Fibroblast of the conjunctiva (primary cell): ENCODE results near the gene MROH2A.

Experiments used
- DNase-seq: peaks from one replicate; pipeline ENCODE4 v3.0.0-alpha.2; 2010; ENCODE audit warnings: low read depth

MROH2A gene

DNA sequence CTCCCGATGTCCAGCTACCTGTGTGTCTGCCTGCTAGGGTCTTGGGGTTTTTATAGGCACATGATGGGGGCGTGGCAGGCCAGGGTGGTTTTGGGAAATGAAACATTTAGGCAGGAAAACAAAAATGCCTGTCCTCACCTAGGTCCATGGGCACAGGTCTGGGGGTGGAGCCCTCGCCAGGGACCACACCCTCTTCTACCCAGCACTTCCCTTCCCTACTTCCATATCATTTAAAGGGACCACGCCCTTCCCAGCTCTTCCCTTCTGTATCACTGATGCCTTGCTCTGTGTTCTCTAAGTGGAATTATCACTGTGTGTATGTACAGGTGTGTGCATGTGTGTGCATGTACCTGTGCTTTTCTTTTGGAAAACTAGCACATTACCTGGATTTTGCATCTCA lies 11.7 kb upstream of the MROH2A start:
- DNase-seq, result no peak

DNA sequence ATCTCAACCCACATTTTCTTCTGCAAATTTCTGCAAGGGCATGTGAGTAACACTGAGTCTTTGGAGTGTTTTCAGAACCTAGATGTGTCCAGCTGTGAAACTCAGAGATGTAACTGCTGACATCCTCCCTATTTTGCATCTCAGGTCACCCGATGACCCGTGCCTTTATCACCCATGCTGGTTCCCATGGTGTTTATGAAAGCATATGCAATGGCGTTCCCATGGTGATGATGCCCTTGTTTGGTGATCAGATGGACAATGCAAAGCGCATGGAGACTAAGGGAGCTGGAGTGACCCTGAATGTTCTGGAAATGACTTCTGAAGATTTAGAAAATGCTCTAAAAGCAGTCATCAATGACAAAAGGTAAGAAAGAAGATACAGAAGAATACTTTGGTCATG lies 10.1 kb upstream of the MROH2A start:
- DNase-seq, result no peak

DNA sequence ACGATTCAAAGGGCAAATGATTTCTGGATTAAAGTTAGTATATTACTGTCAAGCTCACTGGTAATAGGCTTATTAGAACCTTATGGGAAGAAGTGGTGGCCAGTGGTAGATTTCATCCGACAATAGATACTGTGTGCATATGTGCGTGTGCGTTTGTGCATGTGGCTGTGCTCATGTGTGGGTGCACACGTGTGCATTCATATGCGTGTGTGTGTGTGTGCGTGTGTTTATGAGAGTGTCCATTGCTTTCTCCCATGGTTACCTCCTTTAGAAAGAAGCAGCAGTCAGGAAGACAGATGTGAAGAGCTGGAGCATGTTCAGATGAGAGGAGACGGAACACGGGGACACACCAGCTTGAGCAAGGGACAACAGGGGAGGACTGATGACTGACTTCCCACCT lies 8.9 kb upstream of the MROH2A start:
- DNase-seq, result no peak

DNA sequence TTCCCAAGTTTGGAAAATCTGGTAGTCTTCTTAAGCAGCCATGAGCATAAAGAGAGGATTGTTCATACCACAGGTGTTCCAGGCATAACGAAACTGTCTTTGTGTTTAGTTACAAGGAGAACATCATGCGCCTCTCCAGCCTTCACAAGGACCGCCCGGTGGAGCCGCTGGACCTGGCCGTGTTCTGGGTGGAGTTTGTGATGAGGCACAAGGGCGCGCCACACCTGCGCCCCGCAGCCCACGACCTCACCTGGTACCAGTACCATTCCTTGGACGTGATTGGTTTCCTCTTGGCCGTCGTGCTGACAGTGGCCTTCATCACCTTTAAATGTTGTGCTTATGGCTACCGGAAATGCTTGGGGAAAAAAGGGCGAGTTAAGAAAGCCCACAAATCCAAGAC lies 6.0 kb upstream of the MROH2A start:
- DNase-seq, result no peak

DNA sequence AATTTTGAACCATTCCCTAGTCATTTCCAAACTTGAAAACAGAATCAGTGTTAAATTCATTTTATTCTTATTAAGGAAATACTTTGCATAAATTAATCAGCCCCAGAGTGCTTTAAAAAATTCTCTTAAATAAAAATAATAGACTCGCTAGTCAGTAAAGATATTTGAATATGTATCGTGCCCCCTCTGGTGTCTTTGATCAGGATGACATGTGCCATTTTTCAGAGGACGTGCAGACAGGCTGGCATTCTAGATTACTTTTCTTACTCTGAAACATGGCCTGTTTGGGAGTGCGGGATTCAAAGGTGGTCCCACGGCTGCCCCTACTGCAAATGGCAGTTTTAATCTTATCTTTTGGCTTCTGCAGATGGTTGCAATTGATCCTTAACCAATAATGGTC lies 5.5 kb upstream of the MROH2A start:
- no peak for DNase-seq

DNA sequence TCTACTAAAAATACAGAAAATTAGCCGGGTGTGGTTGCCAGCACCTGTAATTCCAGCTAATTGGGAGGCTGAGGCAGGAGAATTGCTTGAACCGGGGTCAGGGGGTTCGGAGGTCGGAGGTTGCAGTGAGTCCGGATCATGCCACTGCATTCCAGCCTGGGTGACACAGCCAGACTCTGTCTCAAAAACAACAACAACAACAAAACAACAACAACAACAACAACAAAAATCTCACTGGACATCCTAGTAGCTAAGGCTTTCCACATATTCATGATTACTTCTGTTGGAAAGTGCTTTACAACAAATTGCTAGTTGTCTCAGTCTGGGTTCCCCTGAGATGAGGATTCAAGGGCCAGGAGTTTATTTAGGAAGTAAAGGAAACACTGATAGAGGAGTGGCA lies 4.3 kb upstream of the MROH2A start:
- DNase-seq, result no peak

DNA sequence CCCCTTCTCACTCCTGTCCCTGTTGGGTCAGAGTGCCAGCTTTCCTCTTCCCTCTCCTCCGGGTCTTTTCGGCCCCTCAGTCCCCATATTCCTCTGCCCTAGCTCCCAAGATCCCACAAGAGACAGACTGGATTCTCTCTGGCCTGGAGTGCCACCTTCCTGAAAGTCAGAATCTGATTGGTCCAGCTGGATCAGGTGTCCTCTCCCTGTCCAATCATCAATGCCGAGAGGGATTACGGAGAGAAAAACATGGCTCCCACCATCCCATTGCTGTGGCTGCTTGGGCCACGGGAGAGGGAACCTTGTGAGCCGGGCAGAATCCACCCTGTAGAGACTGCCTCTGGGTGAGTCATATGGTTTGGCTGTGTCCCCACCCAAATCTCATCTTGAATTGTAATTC lies 2.7 kb upstream of the MROH2A start:
- DNase-seq, result no peak

DNA sequence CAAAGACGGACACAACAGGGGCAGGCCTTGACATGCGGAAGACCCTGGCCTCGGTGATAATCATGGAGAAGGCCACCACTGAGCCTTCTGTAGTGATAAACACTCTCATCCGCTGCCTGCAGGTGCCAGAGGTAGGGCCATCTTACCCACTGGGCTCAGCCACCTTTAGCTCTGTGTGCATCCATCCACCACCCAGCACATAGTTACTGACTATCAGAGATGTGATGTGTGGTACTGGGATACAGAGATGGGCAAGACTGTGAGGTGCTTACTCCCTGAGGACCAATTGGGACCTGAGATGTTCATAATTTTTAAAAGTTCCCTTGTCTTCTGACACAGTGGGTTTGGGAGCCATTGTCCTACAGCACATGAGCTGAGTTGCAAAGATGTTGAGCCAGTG lies 1.6 kb downstream of the MROH2A start:
- DNase-seq, result no peak

DNA sequence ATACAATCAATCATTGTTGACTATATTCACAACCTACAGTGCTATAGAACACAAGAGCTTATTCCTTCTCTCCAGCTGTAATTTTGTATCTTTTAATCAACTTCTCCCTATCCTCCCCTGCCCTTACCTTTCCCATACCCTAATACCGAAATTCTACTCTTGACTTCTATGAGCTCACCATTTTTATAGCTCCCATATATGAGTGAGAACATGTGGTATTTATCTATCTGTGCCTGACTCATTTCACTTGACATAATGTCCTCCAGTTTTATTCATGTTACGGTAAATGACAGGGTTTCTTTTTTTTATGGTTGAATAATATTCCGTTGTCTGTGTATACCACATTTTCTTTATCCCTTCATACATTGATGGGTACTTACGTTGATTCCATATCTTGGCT lies 2.6 kb downstream of the MROH2A start:
- no peak for DNase-seq

DNA sequence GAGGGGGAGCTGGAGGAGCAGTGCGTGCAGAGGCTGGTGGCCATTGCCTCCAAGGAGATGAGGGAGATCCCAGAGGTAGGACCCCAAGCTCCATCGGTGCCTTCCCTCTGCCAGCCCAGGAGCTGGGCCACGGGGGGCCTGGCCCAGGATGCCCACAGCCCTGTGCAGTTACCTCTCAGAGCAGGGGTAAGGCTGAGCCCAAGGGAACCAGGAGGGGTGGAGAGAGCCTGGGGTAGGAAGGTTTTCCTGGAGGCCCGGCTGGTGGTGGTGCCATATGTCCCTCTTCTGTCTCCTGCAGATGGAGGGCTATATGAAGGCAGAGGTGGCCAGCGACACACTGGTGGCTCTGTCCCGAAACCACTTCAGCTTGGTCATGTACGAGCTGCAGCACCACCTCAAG lies 11.4 kb downstream of the MROH2A start:
- no peak for DNase-seq

DNA sequence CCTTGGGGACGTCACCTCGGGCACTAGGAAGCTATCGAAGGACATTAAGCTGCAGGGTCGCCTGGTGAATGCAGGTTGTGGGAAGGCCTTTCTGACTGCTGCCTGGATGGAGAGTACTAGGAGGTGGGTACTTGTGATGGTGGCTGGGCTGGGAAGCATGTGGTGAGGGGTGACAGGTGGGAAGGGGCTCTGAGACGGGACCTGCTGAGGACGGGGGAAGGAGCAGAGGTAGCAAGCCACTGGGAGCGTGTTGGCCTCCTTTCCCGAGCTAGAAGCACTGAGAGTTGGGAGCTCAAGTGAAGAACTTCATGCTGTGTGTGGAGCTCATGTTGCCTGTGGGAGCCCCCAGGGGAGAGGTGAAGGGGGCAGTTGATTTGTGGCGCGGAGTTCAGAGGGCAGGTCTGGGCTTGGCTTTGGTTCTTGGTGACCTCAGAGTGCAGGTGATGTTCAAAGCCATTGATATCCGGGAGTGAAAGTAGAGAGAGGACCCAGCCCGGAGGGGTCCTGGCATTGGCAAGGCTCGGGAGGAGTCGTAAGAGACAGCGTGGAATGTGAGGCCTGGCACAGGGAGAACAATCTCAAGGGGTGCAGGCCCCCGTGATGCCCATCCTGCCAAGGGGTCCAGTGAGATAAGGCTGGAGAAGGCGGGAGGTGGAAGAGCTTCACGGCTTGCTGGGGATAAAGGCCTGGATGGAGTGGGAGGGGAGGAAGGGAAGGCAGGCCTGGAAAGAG lies 13.2 kb downstream of the MROH2A start:
- DNase-seq, result no peak

DNA sequence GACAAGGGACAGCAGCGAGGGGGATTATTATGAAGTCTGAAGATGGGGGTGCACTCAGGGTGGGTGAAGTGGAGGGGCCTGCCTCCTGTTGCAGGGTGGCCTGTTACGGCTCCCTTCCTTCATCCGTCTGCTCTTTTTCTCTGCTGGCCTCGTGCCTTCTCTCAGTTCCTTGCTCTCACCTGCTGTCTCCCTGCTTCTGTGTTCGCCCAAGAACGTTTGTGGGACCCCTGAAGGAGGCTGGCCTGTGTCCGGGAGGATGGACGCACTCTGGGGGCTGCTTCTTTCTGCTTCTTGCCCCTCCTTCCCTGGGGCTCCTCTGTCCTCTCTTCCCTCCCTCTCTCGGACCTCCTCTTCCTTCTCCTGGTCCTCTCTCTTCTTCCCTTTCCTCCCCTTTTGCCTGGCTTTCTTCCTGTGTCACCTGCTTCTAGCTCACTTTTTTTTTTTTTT lies 13.8 kb downstream of the MROH2A start:
- no peak for DNase-seq

DNA sequence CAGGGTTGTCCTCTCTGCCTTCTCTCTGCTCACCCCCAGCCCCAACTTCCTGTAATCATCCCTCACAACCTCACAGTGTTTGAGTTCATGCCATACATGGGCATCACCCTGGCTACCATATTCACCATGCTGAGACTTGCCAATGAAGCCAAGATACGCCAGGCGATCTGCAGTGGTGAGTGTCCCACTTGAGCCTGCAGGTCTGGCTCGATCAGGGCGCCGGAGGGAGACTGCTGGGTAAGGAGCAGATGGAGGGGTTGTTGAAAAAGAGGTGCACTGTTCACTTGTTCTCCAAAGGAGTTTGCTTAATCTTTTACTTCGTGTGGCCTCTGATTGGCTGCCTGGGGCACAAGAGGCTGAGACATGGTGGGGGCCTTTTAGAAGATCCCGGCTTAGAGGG lies 14.6 kb downstream of the MROH2A start:
- DNase-seq, result no peak

DNA sequence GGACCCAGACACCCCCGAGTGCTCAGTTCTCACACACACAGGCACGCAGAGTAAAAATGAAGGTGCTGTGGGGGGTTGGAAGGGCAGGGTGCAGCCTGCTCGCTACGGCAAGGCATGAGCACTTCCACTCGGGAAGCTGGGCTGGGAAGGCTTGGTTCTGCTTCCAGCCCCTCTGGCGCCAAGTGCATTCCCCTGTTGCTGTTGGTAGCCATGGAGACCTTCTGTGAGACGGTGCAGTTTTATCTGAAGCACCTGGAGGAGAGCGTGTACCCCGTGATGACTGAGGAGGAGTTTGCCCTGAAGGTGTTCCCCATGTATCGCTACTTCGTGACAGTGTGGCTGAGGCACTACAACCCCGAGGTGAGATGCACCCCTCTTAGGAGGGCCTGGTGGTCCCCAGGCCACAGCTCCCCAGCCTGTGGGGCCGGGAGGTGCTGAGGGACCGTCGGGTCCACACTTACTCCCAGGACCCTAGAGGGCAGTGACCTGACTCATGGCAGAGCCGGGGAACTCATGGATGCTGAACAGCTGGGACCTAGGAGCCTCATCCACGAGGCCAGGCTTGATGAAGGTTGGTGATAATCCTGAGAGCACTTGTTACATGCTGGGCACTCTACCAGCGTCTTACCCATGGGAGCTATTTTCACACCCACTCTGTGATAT lies 15.5 kb downstream of the MROH2A start:
- no peak for DNase-seq

DNA sequence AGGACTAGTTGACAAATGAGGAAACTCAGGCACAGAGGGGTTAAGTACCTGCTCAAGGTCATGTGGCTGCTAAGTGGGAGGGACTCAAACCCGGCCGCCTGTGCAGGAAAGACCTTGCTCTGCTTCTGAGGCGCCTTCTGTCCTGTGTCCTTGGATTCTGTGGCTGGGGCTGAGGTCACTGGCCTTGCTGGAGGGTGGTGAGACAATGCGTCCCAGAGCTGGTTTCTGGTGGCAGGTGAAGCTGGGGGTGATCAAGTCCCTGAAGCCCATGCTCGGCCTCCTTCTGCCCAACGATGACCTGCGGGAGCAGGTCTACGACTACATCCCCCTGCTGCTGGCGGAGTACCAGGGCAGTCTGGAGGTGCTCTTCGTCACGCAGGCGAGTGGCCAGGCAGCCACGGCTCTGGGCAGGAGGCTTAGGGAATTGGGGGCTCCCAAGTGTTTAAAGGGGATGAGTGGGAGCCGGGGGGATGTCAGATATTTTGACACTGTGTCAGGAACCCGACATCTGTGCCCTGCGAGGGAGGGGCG lies 16.1 kb downstream of the MROH2A start:
- DNase-seq, result no peak

DNA sequence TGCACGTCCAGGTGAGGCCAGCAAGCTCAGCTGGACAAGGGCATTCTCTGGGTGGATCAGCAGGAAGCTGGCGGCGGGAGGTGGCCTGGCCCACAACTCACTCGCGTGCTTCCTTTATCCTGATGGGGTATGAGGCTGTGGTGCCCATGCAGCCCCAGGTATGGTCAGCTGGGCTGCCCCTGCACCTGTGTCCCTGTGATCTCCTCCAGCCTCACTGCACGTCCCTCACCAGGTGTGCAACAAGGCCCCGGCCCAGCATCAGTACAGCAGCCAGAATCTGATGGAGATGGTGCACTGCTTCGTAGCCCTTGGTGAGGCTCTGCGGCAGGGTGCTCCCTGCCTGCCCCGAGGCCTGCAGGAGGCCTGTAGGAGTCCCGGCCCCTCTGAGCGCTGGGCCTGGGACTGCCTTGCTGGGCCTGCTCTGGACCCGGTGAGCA lies 17.6 kb downstream of the MROH2A start:
- no peak for DNase-seq

DNA sequence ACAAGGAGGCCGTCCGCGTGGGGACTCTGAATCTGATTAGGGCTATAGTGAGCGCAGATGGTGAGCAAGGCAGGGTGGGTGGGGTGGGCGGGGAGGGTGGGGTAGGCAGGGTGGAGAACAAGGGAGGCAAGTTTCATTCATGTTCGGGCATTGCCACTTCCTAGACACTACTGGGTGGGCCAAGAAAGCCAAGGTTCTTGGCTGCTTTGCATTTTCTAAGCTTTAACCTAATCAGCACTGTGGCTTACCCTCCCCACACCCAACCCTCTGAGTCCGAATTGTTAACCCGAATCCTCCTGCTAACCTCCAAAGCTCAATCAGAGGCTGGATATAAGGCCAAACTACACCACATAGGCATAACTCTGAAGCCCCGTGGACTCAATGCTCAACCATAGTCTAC lies 18.1 kb downstream of the MROH2A start:
- no peak for DNase-seq

DNA sequence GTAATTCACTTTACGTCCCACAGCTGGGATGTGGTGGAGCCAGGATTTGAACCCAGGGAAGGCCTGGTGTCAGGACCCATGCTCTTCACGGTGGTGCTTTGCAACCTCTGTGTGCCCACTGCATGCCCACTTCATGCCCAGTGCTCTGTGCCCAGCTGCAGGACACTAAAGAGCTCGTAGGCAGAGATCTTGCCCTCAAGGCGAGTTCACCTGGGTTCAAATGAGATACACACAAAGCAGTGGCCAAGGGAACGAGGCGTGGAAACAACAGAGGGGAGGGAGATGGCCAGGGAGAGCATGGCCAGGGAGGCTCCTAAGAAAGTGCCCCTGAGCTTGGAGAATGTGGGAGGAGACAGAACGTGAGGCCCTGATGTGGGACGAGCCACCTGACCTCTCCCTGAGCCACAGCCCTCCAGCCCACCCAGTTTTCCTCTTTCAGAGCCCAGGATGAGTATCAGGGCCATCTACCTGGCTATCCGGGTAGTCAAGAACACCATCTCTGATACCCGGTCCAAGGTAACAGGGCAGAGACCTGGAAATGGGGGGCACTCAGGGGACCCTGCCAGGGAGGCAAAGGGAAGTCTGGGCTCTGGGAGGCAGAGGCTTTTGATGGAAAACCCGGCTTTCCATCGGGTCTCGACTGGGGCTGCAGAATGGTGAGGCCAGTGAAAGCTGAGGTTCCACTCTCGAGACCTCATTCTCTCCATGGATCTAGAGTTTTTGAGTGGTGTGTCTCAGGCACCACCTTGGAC lies 20.4 kb downstream of the MROH2A start:
- DNase-seq, result no peak

DNA sequence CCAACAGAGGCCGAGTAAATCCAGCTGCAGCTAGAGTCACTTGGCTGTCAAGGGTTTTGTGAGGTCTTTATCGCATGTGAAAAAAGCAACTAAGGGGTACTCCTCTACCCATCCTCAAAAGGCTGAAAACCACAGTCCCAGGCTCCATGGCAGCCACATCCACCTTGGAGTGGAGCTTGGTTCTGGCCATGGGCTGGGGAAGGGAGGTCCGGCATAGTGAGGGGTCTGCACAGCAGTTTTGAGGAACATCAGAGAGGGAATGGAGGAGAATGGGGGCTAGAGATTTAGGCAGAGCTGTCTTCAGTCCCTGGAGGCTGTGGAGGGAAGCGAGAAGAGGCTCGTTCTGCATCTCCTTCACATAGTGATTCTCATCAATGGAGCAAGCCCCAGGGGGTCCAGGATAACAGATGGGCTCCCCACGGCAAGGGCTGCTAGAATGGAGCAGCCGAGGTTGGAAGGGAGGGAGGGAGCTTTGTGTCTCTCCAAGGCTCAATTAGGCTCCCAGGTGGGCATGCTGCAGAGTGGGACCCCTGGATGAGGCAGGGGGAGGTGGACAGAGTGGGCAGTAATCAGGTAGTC lies 21.0 kb downstream of the MROH2A start:
- DNase-seq, result no peak

DNA sequence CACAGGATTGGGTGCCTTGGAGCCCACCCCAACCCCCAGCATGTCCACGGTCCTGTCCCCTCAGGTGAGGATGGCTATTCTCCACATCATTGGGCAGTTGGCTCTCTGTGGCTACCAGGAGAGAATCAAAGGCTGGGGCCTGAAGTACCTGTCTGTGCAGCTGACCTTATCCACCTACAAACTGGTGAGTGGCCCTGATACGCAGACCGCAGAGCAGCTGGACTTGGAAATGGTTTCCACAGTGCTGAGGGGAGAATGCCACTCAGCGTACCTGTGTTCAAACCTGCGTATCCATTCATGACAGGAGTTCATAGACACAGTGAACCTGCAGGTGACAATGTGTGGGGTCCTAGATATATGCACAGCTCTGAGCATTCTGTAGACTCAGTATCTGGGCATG lies 21.6 kb downstream of the MROH2A start:
- no peak for DNase-seq

DNA sequence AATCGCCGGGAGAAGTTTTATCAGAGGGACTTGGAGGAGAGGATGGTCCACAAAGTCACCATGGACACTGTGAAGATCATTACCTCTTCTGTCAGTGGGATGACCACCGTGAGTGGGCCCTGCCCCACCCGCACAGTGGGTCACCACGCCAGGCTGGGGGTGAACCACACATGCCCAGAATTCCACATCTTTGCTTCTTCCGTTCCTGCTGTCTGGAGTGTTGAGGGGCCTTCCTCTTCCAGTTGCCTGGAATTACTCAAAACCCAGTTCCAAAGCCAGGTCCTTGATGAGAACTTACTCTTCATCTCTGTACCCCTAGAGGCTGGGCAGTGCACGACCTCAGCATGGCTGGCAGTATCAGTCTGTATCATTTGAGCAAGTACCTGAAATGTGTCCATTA lies 22.1 kb downstream of the MROH2A start:
- DNase-seq, result no peak

DNA sequence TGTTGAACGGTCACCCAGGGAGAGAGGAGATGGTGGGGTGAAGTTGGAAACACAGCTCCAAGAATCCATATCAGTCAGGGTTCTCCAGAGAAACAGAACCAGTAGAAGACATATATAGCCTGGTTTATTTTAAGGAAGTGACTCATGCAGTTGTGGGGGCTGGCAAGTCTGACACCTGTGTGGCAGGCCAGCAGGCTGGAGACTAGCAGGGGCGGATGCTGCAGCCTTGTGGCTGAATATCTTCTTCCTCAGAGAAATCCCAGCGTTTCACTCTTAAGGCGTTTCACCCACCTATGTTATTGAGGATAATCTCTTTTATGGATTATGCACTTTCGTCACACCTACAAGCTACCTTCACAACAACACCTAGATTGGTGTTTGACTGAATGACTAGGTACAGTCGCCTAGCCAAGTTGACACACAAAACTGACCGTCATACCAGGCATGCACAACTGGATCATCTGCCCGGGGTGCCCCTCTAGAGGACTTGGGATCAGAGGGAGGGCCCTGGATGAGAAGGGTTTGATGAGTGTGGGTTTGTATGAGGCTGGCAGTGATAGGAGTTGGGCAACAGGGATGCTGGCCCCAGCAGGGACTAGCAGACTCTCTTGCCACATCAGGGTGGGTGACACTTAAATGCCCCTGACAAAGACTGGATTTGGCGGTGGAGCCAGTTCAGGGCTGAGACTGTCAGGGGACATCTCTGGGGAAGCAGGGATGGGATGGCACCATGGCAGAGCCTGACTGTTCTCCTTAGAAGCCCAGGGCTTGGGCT lies 23.4 kb downstream of the MROH2A start:
- DNase-seq, result no peak
